GM21423 (cell line): Measurements from ENCODE around the gene SLC30A1.
"Not testable (repeated sequence)": the region's sequence is repeated elsewhere in the genome, so short reads cannot be mapped to it uniquely, and the experiment has no call there.

Experiments used
- ATAC-seq: cut with Tn5 transposase; IDR thresholded peaks from one replicate; pipeline ENCODE4 v1.9.1; 2021; ENCODE audit warnings: mild to moderate bottlenecking, moderate library complexity; ENCODE audit not compliant: unreplicated experiment

Gene SLC30A1

GRCh38 chr1:211578640-211579439, at the start of gene SLC30A1:
Gene SLC30A1, minus strand, starts transcription at chr1:211579161. Its CDS starts 549 bp downstream, at chr1:211578612.
- ATAC-seq: peak; percentile 78

DNA sequence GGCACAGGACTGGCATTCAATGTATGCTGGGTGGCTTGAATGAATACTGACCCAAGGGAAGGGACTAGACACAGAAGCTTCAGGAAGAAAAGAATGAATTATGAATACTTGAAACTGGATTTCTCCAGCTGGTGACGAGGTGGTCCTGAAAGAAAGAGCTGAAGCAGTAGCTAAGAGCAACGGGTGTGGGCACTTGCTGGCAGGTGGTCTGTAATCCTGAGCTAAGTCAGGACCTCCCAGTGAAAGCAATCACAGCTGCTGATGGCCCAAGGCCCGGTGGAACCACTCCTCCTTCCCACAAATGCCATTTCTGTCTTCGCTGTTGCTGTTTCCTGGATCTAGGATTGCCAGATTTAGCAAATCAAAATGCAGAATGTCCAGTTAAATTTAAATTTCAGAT, 49.5 kb upstream of the SLC30A1 start:
- ATAC-seq: no peak

GRCh38 chr1:211627259-211627658, 48.3 kb upstream of the SLC30A1 start:
- no peak for ATAC-seq

DNA sequence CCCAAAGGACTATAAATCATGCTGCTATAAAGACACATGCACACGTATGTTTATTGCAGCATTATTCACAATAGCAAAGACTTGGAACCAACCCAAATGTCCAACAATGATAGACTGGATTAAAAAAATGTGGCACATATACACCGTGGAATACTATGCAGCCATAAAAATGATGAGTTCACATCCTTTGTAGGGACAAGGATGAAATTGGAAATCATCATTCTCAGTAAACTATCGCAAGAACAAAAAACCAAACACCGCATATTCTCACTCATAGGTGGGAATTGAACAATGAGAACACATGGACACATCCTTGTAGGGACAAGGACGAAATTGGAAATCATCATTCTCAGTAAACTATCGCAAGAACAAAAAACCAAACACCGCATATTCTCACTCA, 46.9 kb upstream of the SLC30A1 start:
- ATAC-seq: not testable (repeated sequence)

DNA sequence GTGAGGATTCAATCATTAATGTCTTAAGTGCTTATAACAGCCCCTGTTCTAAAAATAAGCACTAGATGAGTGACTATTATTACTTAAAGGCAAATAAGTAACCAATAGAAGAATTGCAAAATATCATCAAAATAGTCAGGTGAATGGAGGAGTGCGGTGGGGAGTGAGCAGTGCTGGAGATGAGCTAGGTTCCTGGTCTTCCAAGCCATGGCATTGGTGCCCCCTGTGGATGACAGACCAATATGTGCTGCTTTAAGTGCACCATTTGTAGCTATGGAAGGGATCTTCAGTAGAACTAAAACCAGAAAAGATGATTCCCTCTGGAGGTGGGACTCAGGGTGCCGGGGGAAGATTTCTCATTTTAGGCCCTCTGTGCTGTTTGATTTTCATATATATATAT, 46.1 kb upstream of the SLC30A1 start:
- no peak for ATAC-seq

- no peak for ATAC-seq
Observed at GRCh38 chr1:211623515-211623914, 44.6 kb upstream of the SLC30A1 start.

DNA sequence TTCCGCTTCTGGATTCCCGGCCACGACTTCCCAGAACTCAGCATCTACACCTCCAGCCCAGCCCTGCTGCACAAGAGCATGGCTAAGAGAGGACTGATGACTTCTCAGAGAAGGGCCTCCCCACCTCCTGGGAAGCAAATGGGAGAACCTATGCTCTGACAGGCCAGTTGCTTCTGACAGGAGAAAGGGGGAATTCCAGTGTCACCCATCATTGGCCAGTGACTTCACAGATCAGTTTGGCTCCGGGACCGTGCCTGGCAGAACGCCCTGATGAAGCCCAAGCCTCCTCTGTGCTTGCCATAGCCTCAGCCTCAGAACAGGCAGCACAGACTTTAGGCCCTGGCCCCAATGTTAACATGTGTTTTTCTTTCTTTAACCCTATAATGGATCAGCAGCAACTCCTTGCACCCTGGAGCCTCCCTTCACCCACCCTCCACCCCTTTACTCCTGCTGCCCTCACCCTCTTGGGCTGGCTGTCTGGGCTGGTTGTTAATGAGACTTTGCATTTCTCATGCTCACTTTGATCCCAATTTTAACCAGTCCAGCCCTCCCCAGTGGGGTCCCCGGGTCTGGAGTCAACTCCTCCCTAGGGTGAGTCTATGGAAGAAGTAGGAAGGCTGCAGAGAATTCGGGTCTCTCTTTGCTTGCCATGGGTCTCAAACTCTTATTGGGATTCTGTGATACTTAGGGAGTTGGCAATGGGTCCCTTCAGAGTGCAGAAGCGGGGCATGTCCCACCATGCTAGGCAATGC, 42.7 kb upstream of the SLC30A1 start:
- no peak for ATAC-seq

DNA sequence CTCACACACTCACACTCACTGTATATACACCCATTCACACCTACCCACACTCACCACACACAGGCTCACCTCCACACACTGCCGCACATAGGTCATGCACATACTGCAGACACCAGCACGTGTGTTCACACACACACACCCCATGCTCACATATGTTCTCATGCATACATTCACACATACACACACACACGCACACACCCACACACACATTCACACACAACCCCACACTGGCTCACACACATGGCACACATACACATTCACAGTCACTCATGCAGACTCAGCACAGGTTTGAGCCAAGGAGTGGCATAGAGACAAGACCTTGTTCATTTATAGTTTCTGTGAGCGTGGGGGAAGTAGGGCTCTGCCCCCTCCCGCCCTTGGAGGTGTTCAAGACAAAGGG, 41.1 kb upstream of the SLC30A1 start:
- ATAC-seq: no peak

DNA sequence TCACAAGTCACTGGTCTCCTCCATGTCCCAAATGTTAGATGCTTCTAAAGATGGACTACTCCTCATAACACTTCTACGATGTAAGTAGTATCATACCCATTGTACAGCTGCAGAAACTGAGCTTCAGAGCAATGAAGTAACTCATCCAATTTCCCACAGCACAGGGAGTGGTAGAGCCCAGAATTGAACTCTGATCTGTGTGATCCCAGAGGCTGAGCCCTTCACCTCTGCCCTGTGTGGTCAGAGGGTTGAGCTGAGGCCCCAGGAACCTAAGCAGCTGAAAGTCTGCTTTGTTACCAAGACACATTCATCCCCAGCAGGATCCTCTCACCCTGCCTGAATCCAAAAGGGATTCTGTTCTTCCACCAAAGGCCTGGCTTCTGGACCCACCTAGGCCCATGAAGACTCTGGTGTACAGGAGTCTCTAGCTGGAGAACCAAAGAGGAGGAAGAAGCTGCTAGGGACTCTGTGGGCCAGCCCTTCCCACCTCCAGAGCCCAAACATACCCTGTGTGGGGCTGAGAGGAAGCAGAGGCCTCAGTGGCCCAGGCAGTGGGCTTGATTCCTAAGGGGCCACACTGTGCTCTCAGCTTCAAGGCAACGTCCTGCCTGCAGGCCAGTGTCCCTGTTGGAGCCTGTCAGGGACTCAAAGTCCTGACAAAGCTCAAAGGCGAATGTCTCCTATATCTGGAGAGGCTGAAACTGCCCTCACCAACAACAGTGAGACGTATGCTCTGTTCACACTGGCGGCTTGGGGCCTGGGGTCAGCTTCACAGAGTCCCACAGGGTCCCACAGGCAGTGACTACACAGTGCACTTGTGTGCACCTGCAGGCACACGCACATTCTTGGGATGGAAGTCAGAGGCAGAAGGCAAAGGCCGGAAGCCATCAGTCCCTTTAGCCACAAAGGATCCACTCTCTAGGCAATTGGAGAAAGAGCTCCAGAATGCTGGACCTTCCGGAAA, 40.4 kb upstream of the SLC30A1 start:
- no peak for ATAC-seq

DNA sequence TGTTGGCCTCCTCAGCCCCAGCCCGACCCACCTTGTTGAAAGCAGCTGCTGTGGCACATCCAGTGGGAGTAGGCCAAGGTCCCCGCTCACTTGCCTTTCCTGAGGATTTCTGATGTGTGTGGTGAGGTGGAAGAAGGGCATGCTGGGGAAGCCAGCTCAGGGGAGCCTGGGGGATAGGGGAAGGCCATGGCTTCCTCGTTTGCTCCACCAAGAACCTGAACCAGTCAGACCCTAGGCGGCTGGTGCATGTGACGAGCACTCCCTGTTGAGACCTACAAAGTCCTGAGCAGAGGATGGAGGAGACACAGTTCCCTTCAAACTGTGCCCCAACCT, 38.0 kb upstream of the SLC30A1 start:
- ATAC-seq: no peak

- no peak for ATAC-seq
Observed at GRCh38 chr1:211616231-211616964, 37.4 kb upstream of the SLC30A1 start.

DNA sequence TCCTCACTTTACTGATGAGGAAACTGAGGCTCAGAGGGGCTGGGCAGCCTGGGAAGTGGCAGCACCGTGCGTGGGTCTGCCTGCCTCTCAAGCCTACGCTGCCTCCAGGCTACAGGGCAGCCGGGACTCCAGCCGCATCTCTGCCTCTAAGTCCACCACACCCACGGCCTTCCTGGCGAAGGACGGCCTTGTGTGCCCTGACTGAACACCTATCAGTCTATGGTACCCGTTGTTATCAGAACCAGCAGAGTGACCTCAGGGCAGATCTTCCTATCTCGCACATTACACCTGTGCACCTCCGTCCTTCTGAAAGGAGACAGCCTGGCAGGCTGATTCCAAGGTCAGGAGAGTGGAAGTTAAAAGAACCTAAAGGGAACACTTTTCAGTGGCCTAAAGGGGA, 35.7 kb upstream of the SLC30A1 start:
- ATAC-seq: no peak

DNA sequence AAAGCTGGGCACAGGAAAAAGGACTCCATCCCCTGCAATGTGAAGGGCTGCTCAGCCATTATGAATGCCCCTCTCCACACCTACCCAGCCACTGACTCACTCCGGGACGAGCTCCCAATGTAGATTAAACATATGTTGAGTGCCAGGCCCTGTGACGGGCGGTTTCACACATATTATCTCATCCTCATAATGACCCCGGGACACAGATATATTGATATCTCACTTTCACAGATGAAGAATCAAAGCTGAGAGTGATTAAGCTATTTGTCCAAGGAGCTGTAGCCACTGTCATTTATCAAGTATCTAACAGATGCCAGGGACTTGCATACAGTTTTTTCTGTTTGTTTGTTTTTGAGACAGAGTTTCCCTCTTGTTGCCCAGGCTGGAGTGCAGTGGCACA, 35.0 kb upstream of the SLC30A1 start:
- no peak for ATAC-seq

GRCh38 chr1:211613108-211613947, 34.4 kb upstream of the SLC30A1 start:
- no peak for ATAC-seq

GRCh38 chr1:211612786-211613107, 33.8 kb upstream of the SLC30A1 start:
- ATAC-seq: no peak

- no peak for ATAC-seq
Observed at GRCh38 chr1:211611818-211612217, 32.9 kb upstream of the SLC30A1 start.

- no peak for ATAC-seq
Observed at GRCh38 chr1:211610779-211611556, 32.0 kb upstream of the SLC30A1 start.

DNA sequence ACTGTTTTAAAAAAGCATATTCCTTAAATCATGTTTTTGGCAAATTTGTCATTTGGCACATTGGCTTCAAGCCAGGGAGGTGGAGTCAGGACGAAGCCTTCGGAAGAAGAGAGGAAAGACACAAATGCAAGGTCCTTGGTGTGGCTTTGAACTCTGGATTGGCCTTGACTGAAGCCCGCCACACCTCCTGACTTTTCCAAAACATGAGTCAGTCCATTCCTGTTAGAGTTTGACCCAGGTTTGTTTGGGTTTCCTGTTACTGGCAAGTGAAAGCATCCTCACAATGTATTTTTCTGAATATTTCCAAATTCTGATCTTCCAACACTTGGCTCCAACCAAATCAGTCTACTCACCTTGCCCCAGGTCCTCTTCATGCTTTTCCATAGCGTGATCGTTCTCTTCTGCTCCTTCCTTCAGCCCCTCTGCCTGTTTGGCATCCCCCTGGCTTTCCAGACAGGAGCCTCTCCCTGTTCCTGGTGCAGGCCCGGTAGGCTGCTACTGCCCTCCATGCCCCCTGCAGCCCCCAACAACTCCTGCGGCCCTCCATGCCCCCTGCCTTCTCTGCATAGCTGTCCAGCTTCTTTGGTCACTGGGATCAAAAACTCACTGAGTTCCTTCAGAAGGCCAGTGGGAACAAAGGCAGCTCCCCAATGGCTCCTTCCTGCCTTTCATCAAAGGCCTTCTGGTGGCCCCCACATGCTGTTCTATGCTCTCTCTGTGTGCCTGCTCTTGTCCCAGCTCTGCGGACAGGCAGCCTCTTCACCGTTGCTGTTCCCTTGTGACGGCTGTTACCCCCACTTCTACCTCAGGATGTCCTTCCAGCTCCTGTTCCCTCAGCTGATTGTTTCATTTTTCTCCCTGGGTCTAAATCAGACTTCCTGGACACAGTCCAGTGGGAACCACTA, 30.4 kb upstream of the SLC30A1 start:
- no peak for ATAC-seq
